H1 (cell line): ENCODE data around the gene DPP4. TPM values are rescaled to one million over a fixed set of nuclear protein-coding genes. Genes with fewer than 3 reads are reported as not detected.

Experiments used
- CHD7 ChIP-seq: fragments of 300-600 bp; sonication (generic); IDR thresholded peaks from 2 replicates; pipeline ENCODE4 v1.7.1; 2012; ENCODE audit warnings: low read length, moderate library complexity, mild to moderate bottlenecking, inconsistent platforms; ENCODE audit not compliant: insufficient replicate concordance
- FOSL1 ChIP-seq: IDR thresholded peaks from 2 replicates; pipeline ENCODE4 v1.6.1; 2011; ENCODE audit warnings: mild to moderate bottlenecking, low read depth, low read length, moderate library complexity; ENCODE audit not compliant: insufficient read depth
- POLR2AphosphoS5 ChIP-seq: IDR thresholded peaks from 2 replicates; pipeline ENCODE4 v1.6.1; 2011; ENCODE audit warnings: low read depth, low read length
- SIRT6 ChIP-seq: IDR thresholded peaks from one replicate; pipeline ENCODE4 v1.7.1; 2012; ENCODE audit warnings: low read length, inconsistent platforms
- SRF ChIP-seq: IDR thresholded peaks from 2 replicates; pipeline ENCODE4 v1.6.1; 2011; ENCODE audit warnings: mild to moderate bottlenecking, low read depth, low read length, moderate library complexity
- polyA plus RNA-seq, 7 experiments: library from polyadenylated mRNA; depleted of rRNA in 3 of 7; stranded (reverse) in 5 of 7; unstranded in 2 of 7; fragments of >200 nt in 5 of 7; fragments of 200-250 nt in 2 of 7; gene quantifications; 1 replicate in 5 of 7; 2 replicates in 1 of 7; 4 replicates in 1 of 7; pipeline versions ENCODE4 v1.2.1 to v1.2.3, GENCODE V29; 2011 to 2013; ENCODE audit warnings: missing spikeins in 2 of 7, mixed read lengths in 2 of 7
- total RNA-seq: library from RNA; stranded (reverse); fragmentation: NEBNext Ultra II Directional; extraction: Animal tissue kit (Norgen Biotek cat#: 25700); gene quantifications from 2 replicates; pipeline ENCODE4 v1.2.1, GENCODE V29; 2021

Gene DPP4
- total and polyA plus RNA-seq, 2 of the 8 experiments (the other 6 are each of a cell fraction or from before 2014, with no cell fraction given) = 1.3 to 3.1 TPM

DNA sequence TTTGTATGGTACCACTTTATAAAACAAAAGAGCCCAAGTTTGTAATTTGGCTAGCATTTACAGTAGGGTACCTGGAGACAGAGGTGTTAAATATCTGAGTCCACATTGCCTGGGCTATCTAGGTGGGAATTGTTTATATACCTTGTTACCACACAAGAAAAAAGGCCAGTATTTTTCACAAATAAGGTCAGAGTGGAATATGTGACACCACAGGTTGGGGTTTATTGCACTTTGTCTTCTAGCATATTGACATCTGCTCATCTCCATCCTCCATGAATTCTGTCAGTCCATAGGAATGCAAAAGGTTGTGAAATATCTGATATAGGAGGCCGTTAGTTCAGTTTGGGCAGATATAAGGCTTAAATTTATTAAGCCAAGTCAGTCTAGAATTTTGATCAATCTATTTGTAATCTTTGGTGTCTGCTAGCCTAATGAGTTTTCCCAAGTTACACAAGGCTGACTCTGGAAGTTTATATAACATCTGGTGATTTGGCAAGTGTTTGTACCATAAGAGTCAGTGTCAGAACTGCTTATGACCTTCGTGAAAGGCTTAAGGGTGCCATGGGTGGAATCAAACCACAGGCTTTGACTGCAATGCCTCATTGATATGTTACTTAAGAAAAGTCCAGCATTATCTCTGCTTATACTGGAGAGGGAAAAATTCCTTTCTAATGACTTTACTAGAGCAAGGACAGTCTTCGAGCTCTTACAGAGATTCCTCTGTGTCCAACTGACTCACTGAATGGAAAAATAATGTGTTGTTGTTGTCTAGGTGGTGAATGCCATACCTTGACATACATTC, 11.3 kb upstream of the DPP4 start (continued):
- TF ChIP-seq CHD7 = no peak
- TF ChIP-seq SIRT6 = no peak
- TF ChIP-seq SRF = no peak
- no peak for TF ChIP-seq POLR2AphosphoS5
- TF ChIP-seq FOSL1 = no peak
